ENCODE results near the gene WAS.

WAS gene

GRCh38 chrX:48713847-48714246 is 30.2 kb downstream of the WAS start:
- no peak for TF ChIP-seq CTCF (IDR thresholded peaks at IDR 0.05; ENCODE audit: low read depth, low read length, missing control alignments)
- H3K4me3 ChIP-seq (ENCODE audit: low read depth, low read length) = no peak overlapping the region
- DNase-seq (ENCODE audit: low read depth) = no peak

- TF ChIP-seq CTCF (IDR thresholded peaks at IDR 0.05; ENCODE audit: low read depth, low read length, missing control alignments) = no peak
- no peak overlapping the region for H3K4me3 ChIP-seq (ENCODE audit: low read depth, low read length)
- no peak for DNase-seq (ENCODE audit: low read depth)
Measured at GRCh38 chrX:48714573-48714972, 31.0 kb downstream of the WAS start.

GRCh38 chrX:48715072-48715471 is 31.5 kb downstream of the WAS start:
- TF ChIP-seq CTCF (IDR thresholded peaks at IDR 0.05; ENCODE audit: low read depth, low read length, missing control alignments) = no peak
- H3K4me3 ChIP-seq (ENCODE audit: low read depth, low read length) = no peak overlapping the region
- DNase-seq (ENCODE audit: low read depth) = no peak

GRCh38 chrX:48715876-48716502 is 32.4 kb downstream of the WAS start:
- no peak for TF ChIP-seq CTCF (IDR thresholded peaks at IDR 0.05; ENCODE audit: low read depth, low read length, missing control alignments)
- no peak for DNase-seq (ENCODE audit: low read depth)
- H3K4me3 ChIP-seq (ENCODE audit: low read depth, low read length) = no peak overlapping the region

- TF ChIP-seq CTCF (IDR thresholded peaks at IDR 0.05; ENCODE audit: low read depth, low read length, missing control alignments) = no peak
- H3K4me3 ChIP-seq (ENCODE audit: low read depth, low read length) = no peak overlapping the region
- no peak for DNase-seq (ENCODE audit: low read depth)
Measured at GRCh38 chrX:48719958-48720357, 36.4 kb downstream of the WAS start.

GRCh38 chrX:48720577-48721250 is 37.1 kb downstream of the WAS start:
- DNase-seq (ENCODE audit: low read depth) = no peak
- no peak for TF ChIP-seq CTCF (IDR thresholded peaks at IDR 0.05; ENCODE audit: low read depth, low read length, missing control alignments)
- H3K4me3 ChIP-seq (ENCODE audit: low read depth, low read length) = no peak overlapping the region

- DNase-seq (ENCODE audit: low read depth) = no peak
Measured at GRCh38 chrX:48721916-48722315, 38.3 kb downstream of the WAS start.

More at GRCh38 chrX:48721916-48722315, 38.3 kb downstream of the WAS start:
- no peak overlapping the region for H3K4me3 ChIP-seq (ENCODE audit: low read depth, low read length)
- TF ChIP-seq CTCF (IDR thresholded peaks at IDR 0.05; ENCODE audit: low read depth, low read length, missing control alignments) = no peak

Data from GM12864 (cell line).